Measurements from ENCODE around the gene ABAT. TPM values are rescaled to one million over a fixed set of nuclear protein-coding genes. Genes with fewer than 3 reads are reported as not detected.

ABAT gene
- total RNA-seq, 1 donor from 2014 or later, result 21.4 TPM

- no peak for TF ChIP-seq CTCF (IDR thresholded peaks at IDR 0.05; ENCODE audit: unreplicated experiment)
- H3K27ac Mint-ChIP-seq, result peak overlapping the region; percentile 62
- no peaks in the 10 kb centered on the region for H3K36me3 Mint-ChIP-seq
- DNase-seq (ENCODE audit: low spot score in 2 of 2, unreplicated experiment in 2 of 2), result peak; percentile 35 to 40
- peak overlapping the region; percentile 54 for H3K4me3 Mint-ChIP-seq
- peaks cover under 1% of the 10 kb centered on the region for H3K9me3 Mint-ChIP-seq
- no peaks in the 10 kb centered on the region for H3K27me3 Mint-ChIP-seq (ENCODE audit: low read depth)
- peaks cover 18% of the 10 kb centered on the region for H3K4me1 Mint-ChIP-seq
These were observed 38.4 kb downstream of the ABAT start for GRCh38 chr16:8712589-8713361.

DNA sequence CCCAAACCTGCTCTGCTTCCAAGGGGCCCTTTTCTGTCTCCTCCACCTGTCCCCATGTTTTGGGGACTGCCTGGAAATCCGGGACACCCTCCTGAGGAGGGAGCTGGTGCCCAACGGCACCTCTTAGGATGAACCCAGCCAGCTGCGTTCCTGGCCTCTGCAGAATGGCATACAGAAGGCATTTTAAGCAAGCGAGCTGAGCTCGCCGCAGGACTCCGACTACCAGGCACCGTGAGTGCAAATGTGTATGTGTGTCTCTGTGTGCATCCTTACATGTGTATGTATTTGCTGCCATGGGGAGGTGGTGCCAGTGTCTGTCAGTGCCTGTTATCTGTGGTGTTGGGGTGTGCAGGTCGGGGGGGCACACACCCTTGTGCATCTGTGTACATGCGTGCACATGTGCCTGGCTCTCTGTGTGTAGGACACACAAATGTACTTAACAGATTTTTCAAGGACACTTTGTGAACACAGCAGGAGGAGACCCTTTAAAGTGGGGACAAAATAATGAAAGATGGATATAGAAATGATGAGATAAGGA lies 39.3 kb downstream of the ABAT start:
- H3K27me3 Mint-ChIP-seq (ENCODE audit: low read depth), result no peaks in the 10 kb centered on the region
- TF ChIP-seq CTCF (IDR thresholded peaks at IDR 0.05; ENCODE audit: unreplicated experiment), result no peak
- peak overlapping the region; percentile 35 for H3K27ac Mint-ChIP-seq
- no peak for DNase-seq (ENCODE audit: low spot score in 2 of 2, unreplicated experiment in 2 of 2)
- peak overlapping the region; percentile 41 for H3K4me3 Mint-ChIP-seq
- peaks cover 3% of the 10 kb centered on the region for H3K9me3 Mint-ChIP-seq
- H3K36me3 Mint-ChIP-seq, result peaks cover 2% of the 10 kb centered on the region
- peaks cover 18% of the 10 kb centered on the region for H3K4me1 Mint-ChIP-seq

DNA sequence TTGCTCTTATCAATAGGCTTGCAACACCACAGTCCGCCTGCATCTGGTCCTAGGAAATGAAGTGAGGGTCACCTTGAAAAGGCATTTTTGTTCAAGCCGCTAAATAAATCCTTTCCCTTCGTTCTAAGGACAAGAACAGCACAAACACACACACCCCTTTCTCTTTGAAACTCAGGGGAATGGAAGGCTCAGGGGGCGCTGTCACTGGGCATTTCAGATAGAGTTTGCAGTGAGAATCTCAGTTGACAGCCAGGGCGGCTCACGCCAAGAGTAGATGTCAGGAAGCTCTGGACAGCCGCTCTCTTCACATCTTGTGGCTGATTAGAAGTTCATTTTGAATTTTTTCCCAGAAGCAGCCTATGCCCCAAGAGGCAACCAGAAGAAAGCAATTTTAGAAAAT lies 39.8 kb downstream of the ABAT start:
- Mint-ChIP-seq H3K4me3 (no peak overlapping the region), H3K27ac (no peak overlapping the region), H3K9me3 (peaks cover 3% of the 10 kb centered on the region), H3K27me3 (ENCODE audit: low read depth) (no peaks in the 10 kb centered on the region), H3K4me1 (peaks cover 18% of the 10 kb centered on the region), H3K36me3 (peaks cover 2% of the 10 kb centered on the region)
- DNase-seq (ENCODE audit: low spot score in 2 of 2, unreplicated experiment in 2 of 2), result no peak
- TF ChIP-seq CTCF (IDR thresholded peaks at IDR 0.05; ENCODE audit: unreplicated experiment), result no peak

DNA sequence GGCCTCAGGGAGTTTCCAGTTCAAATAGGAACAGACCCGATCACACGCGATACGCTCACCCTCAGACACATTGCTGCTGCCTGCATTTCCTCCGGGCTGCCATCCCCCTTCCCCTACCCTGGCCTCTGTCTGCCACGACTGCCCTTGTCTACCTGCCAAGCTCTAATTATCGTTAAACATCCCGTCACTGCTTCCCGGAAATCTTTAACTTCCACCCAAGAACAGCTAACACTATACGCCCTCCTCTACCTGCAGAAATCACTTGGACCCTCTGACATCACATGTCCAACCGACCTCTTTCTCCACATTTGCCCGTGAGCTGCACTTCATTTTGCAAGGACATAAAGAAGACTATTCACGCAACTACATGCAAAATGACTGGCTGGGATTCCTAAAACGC lies 40.4 kb downstream of the ABAT start:
- Mint-ChIP-seq H3K27me3 (ENCODE audit: low read depth) (no peaks in the 10 kb centered on the region), H3K36me3 (peaks cover 2% of the 10 kb centered on the region), H3K9me3 (peaks cover 3% of the 10 kb centered on the region), H3K4me3 (no peak overlapping the region), H3K4me1 (peaks cover 18% of the 10 kb centered on the region), H3K27ac (no peak overlapping the region)
- TF ChIP-seq CTCF (IDR thresholded peaks at IDR 0.05; ENCODE audit: unreplicated experiment), result no peak
- DNase-seq (ENCODE audit: low spot score in 2 of 2, unreplicated experiment in 2 of 2), result no peak

- H3K4me1 Mint-ChIP-seq, result peaks cover 18% of the 10 kb centered on the region
- peaks cover 2% of the 10 kb centered on the region for H3K36me3 Mint-ChIP-seq
- no peak overlapping the region for H3K27ac Mint-ChIP-seq
- no peak overlapping the region for H3K4me3 Mint-ChIP-seq
- peaks cover 3% of the 10 kb centered on the region for H3K9me3 Mint-ChIP-seq
- no peak for TF ChIP-seq CTCF (IDR thresholded peaks at IDR 0.05; ENCODE audit: unreplicated experiment)
- DNase-seq (ENCODE audit: low spot score in 2 of 2, unreplicated experiment in 2 of 2), result no peak
- no peaks in the 10 kb centered on the region for H3K27me3 Mint-ChIP-seq (ENCODE audit: low read depth)
These were observed 41.6 kb downstream of the ABAT start for GRCh38 chr16:8716052-8716451.
